Keratinocyte (primary cell): Measurements from ENCODE around the gene C19orf85. TPM values are rescaled to one million over a fixed set of nuclear protein-coding genes. Genes with fewer than 3 reads are reported as not detected.

ENCODE experiments used
- DNase-seq: peaks from one replicate; pipeline ENCODE4 v3.0.0-alpha.2; 2011; ENCODE audit warnings: low read depth, missing footprints, low spot score
- FAIRE-seq: peaks from 2 replicates; lab custom pipeline; 2011; peaks lifted over from hg19 to GRCh38; lab: Jason Lieb, UNC
- H2AFZ ChIP-seq: 2 replicates; pipeline ENCODE4 v1.6.0; 2012; ENCODE audit warnings: low read length, control low read depth, inconsistent platforms; ENCODE audit not compliant: control insufficient read depth
- H3K27ac ChIP-seq: 2 replicates; pipeline ENCODE4 v1.5.1; 2011; ENCODE audit warnings: low read length; ENCODE audit not compliant: control insufficient read depth, insufficient read depth
- H3K27me3 ChIP-seq: 3 replicates; pipeline ENCODE4 v1.6.0; 2011; ENCODE audit warnings: low read length; ENCODE audit not compliant: control insufficient read depth, insufficient read depth; ENCODE audit errors: extremely low read depth
- H3K36me3 ChIP-seq, 2 experiments: 2 replicates in 1 of 2; 3 replicates in 1 of 2; pipeline ENCODE4 v1.5.1; 2011; ENCODE audit warnings: low read length in 2 of 2, mild to moderate bottlenecking in 1 of 2; ENCODE audit not compliant: control insufficient read depth in 2 of 2, insufficient read depth in 2 of 2; ENCODE audit errors: extremely low read depth in 1 of 2
- H3K4me1 ChIP-seq: 3 replicates; pipeline ENCODE4 v1.5.1; 2011; ENCODE audit warnings: low read length; ENCODE audit not compliant: control insufficient read depth, insufficient read depth; ENCODE audit errors: extremely low read depth
- H3K4me2 ChIP-seq: 3 replicates; pipeline ENCODE4 v1.6.0; 2011; ENCODE audit warnings: low read depth, low read length; ENCODE audit not compliant: control insufficient read depth, insufficient read depth; ENCODE audit errors: extremely low read depth
- H3K4me3 ChIP-seq, 3 experiments: fragments of 200-600 bp in 1 of 3; sonication (generic) in 1 of 3; 2 replicates in 2 of 3; 3 replicates in 1 of 3; pipeline ENCODE4 v1.5.1; 2011 to 2016; ENCODE audit warnings: low read length in 3 of 3, mild to moderate bottlenecking in 3 of 3, control low read depth in 2 of 3, inconsistent platforms in 1 of 3, low read depth in 1 of 3, mixed read lengths in 1 of 3, mixed run types in 1 of 3, moderate library complexity in 1 of 3; ENCODE audit not compliant: control insufficient read depth in 2 of 3, insufficient read depth in 2 of 3; ENCODE audit errors: extremely low read depth in 1 of 3
- H3K79me2 ChIP-seq: 2 replicates; pipeline ENCODE4 v1.6.0; 2012; ENCODE audit warnings: low read length; ENCODE audit not compliant: control insufficient read depth, insufficient read depth
- H3K9ac ChIP-seq: 3 replicates; pipeline ENCODE4 v1.6.0; 2011; ENCODE audit warnings: low read length; ENCODE audit not compliant: control insufficient read depth, insufficient read depth; ENCODE audit errors: extremely low read depth
- H3K9me1 ChIP-seq: 3 replicates; pipeline ENCODE4 v1.6.0; 2011; ENCODE audit warnings: low read length; ENCODE audit not compliant: control insufficient read depth, insufficient read depth; ENCODE audit errors: extremely low read depth
- H3K9me3 ChIP-seq: 2 replicates; pipeline ENCODE4 v1.5.1; 2012; ENCODE audit warnings: low read depth, low read length; ENCODE audit not compliant: control insufficient read depth
- H4K20me1 ChIP-seq: 3 replicates; pipeline ENCODE4 v1.6.0; 2011; ENCODE audit warnings: low read length; ENCODE audit not compliant: control insufficient read depth, insufficient read depth; ENCODE audit errors: extremely low read depth
- CTCF ChIP-seq, 3 experiments: IDR thresholded peaks in 1 of 3; conservative IDR thresholded peaks in 1 of 3; optimal IDR thresholded peaks in 1 of 3; 2 replicates in 2 of 3; 3 replicates in 1 of 3; pipeline versions ENCODE3 to v1.5.1; 2011; ENCODE audit warnings: low read length in 3 of 3, mild to moderate bottlenecking in 3 of 3, moderate library complexity in 2 of 3, control low read depth in 1 of 3, inconsistent platforms in 1 of 3; ENCODE audit not compliant: insufficient read depth in 2 of 3; ENCODE audit errors: extremely low read depth in 1 of 3
- EZH2 ChIP-seq: IDR thresholded peaks from one replicate; pipeline ENCODE4 v1.6.1; 2012; ENCODE audit warnings: inconsistent platforms, mild to moderate bottlenecking, low read length, moderate library complexity
- dilution Hi-C: fragments of 300-500 bp; cut with MboI; formaldehyde crosslinking; loops from one replicate; pipeline ENCODE4 v1.7.0; 2020; ENCODE audit warnings: low sequenced_read_pairs; ENCODE audit not compliant: extremely low pct_ligation_motif_present
- polyA plus RNA-seq, 5 experiments: library from polyadenylated mRNA; depleted of rRNA in 3 of 5; stranded (reverse) in 3 of 5; stranded (forward) in 1 of 5; unstranded in 1 of 5; fragments of >200 nt; gene quantifications; 1 replicate in 1 of 5; 2 replicates in 3 of 5; 3 replicates in 1 of 5; pipeline versions ENCODE4 v1.2.1 to v1.2.3, GENCODE V29; 2011 to 2012; ENCODE audit warnings: missing spikeins in 2 of 5, low read depth in 1 of 5, low replicate concordance in 1 of 5

The C19orf85 gene
- polyA plus RNA-seq, 1 donor (not counting 4 experiments of a cell fraction or from before 2014, with no cell fraction given) = not detected

- FAIRE-seq (no peak), DNase-seq (no peak)
- H3K27me3 ChIP-seq = no peaks in the 10 kb centered on the region
- peaks cover 8% of the 10 kb centered on the region for H3K79me2 ChIP-seq
- dilution Hi-C loops = no loop called here
- H2AFZ ChIP-seq = no peak overlapping the region
- H3K4me2 ChIP-seq = peak overlapping the region; percentile 85
- peaks cover 3% of the 10 kb centered on the region for H3K9me1 ChIP-seq
- H3K4me3 ChIP-seq = peak overlapping the region in 1 of 3 experiments; percentile 76
- H3K4me1 ChIP-seq = peaks cover 27% of the 10 kb centered on the region
- H3K27ac ChIP-seq = no peak overlapping the region
- no peaks in the 10 kb centered on the region for H4K20me1 ChIP-seq
- no peaks in the 10 kb centered on the region for H3K9me3 ChIP-seq
- peak overlapping the region; percentile 33 for H3K9ac ChIP-seq
- TF ChIP-seq EZH2 (no peak), CTCF (optimal IDR thresholded peaks at IDR 0.05 in 1 of 3, IDR thresholded peaks at IDR 0.05 in 1 of 3, conservative IDR thresholded peaks at IDR 0.05 in 1 of 3; ENCODE audit: extremely low read depth in 1 of 3, insufficient read depth in 2 of 3, low read length in 3 of 3) (no peak)
- peaks cover 0 to 5% of the 10 kb centered on the region in 2 experiments for H3K36me3 ChIP-seq
Measured at GRCh38 chr19:55483706-55484592, 19.4 kb upstream of the C19orf85 start.

- no peak overlapping the region for H3K4me2 ChIP-seq
- H3K27ac ChIP-seq = no peak overlapping the region
- DNase-seq (no peak), FAIRE-seq (no peak)
- no peak overlapping the region for H2AFZ ChIP-seq
- no peaks in the 10 kb centered on the region for H3K9me3 ChIP-seq
- peaks cover 29% of the 10 kb centered on the region for H3K4me1 ChIP-seq
- peaks cover 3% of the 10 kb centered on the region for H3K9me1 ChIP-seq
- H3K9ac ChIP-seq = no peak overlapping the region
- peaks cover 0 to 5% of the 10 kb centered on the region in 2 experiments for H3K36me3 ChIP-seq
- TF ChIP-seq EZH2 = no peak
- TF ChIP-seq CTCF (optimal IDR thresholded peaks at IDR 0.05 in 1 of 3, IDR thresholded peaks at IDR 0.05 in 1 of 3, conservative IDR thresholded peaks at IDR 0.05 in 1 of 3; ENCODE audit: extremely low read depth in 1 of 3, insufficient read depth in 2 of 3, low read length in 3 of 3) = no peak
- H3K79me2 ChIP-seq = peaks cover 15% of the 10 kb centered on the region
- H4K20me1 ChIP-seq = no peaks in the 10 kb centered on the region
- H3K27me3 ChIP-seq = no peaks in the 10 kb centered on the region
- dilution Hi-C loops = no loop called here
- no peak overlapping the region for H3K4me3 ChIP-seq
Measured at GRCh38 chr19:55482967-55483705, 18.6 kb upstream of the C19orf85 start.
